Measurements from ENCODE around the gene OGT. TPM values are rescaled to one million over a fixed set of nuclear protein-coding genes. Genes with fewer than 3 reads are reported as not detected.

Gene OGT
- total RNA-seq, 1 experiment from 2014 or later: 159 TPM

DNA sequence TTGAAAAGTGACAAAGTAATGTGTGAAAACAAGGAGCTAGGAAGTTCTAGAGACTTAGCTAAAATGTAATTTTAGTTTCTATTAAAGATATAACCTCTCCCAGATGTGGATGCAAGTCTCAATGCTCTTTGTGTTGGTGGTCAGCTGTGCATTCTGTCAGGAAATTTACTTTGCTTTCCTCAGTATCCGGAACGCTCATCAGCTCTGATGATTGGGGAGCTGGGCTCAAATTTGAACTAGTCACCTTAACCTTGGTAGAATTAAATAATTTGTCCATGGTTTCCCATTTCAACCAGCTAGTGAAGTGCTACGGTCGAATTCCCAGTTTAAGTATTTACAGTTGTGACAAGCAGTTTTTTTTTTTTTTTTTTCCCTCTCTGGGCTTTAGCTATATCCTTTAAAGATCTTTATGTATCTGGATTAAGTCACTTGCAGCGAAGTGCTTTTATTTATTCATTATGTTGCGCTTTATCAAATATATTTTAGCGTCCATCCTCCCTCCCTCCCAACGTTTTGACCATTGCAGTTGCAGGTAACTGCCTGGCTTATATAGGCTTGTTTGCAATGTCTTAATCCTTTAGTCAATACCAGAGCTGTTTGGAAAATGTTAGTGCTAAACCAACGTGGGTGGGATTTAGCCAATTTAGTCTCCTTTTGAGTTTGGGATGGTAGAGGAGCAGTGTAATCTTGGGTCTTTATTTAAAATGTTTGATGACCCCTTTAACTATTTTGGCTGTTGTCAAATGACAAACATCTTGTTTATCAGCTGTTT, 2.1 kb downstream of the OGT start:
- no peak overlapping the region for H2AFZ ChIP-seq
- POLR2A ChIA-PET (ENCODE audit: unreplicated experiment): interaction anchor here (0.6 to 0.8 kb wide), 4 partner anchors 8 to 353 kb away, joined by 3 to 14 read pairs (median 8); partner anchors contain the start of gene TAF1
- CTCF ChIA-PET: interaction anchor here (0.6 kb wide), 2 partner anchors 8 to 1101 kb away, joined by 7 to 8 read pairs; no protein-coding TSS in a partner anchor
- peak overlapping the region; percentile 96 for H3K4me3 ChIP-seq
- peaks cover 9% of the 10 kb centered on the region for H3K36me3 ChIP-seq (ENCODE audit: low read depth)
- no peaks in the 10 kb centered on the region for H3K9me2 ChIP-seq (ENCODE audit: insufficient read depth)
- TF ChIP-seq, protein P1, sequence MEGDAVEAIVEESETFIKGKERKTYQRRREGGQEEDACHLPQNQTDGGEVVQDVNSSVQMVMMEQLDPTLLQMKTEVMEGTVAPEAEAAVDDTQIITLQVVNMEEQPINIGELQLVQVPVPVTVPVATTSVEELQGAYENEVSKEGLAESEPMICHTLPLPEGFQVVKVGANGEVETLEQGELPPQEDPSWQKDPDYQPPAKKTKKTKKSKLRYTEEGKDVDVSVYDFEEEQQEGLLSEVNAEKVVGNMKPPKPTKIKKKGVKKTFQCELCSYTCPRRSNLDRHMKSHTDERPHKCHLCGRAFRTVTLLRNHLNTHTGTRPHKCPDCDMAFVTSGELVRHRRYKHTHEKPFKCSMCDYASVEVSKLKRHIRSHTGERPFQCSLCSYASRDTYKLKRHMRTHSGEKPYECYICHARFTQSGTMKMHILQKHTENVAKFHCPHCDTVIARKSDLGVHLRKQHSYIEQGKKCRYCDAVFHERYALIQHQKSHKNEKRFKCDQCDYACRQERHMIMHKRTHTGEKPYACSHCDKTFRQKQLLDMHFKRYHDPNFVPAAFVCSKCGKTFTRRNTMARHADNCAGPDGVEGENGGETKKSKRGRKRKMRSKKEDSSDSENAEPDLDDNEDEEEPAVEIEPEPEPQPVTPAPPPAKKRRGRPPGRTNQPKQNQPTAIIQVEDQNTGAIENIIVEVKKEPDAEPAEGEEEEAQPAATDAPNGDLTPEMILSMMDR (conservative IDR thresholded peaks at IDR 0.05): no peak
- TF ChIP-seq EZH2 (IDR thresholded peaks at IDR 0.05; ENCODE audit: low read depth): no peak
- H3K27me3 ChIP-seq (ENCODE audit: insufficient read depth, low read depth): no peaks in the 10 kb centered on the region
- intact Hi-C loops (cut with micrococcal nuclease; ENCODE audit: unreplicated experiment): loop anchor here (10.0 kb wide), 1 partner anchor 80 kb away; no protein-coding TSS in a partner anchor
- peaks cover 70% of the 10 kb centered on the region for H3K79me2 ChIP-seq (ENCODE audit: low read depth)
- H3K27ac ChIP-seq: no peak overlapping the region
- H3K9me3 ChIP-seq (ENCODE audit: insufficient read depth, low read depth): no peaks in the 10 kb centered on the region
- H3K4me2 ChIP-seq: peak overlapping the region; percentile 84
- peaks cover 33% of the 10 kb centered on the region for H3F3A ChIP-seq (ENCODE audit: insufficient read depth, low read depth)
- no TSS peak for BruUV-seq (replicated peaks)
- H3K4me1 ChIP-seq (replicated peaks; ENCODE audit: insufficient read depth): peaks cover 28% of the 10 kb centered on the region
- DNase-seq: no peak
- H4K20me1 ChIP-seq (ENCODE audit: insufficient read depth): peaks cover 59% of the 10 kb centered on the region

- peak overlapping the region; percentile 96; the same call in 1 of the 2 replicates for H3K4me3 ChIP-seq
- no peaks in the 10 kb centered on the region for H3K9me2 ChIP-seq (ENCODE audit: insufficient read depth)
- H4K20me1 ChIP-seq (ENCODE audit: insufficient read depth): peaks cover 73% of the 10 kb centered on the region
- peaks cover 46% of the 10 kb centered on the region for H3F3A ChIP-seq (ENCODE audit: insufficient read depth, low read depth)
- intact Hi-C loops (cut with micrococcal nuclease; ENCODE audit: unreplicated experiment): loop anchor here (10.0 kb wide), 1 partner anchor 81 kb away; no protein-coding TSS in a partner anchor
- H3K9me3 ChIP-seq (ENCODE audit: insufficient read depth, low read depth): no peaks in the 10 kb centered on the region
- peaks cover 15% of the 10 kb centered on the region for H3K36me3 ChIP-seq (ENCODE audit: low read depth)
- H3K27ac ChIP-seq: no peak overlapping the region
- no peak for DNase-seq
- TF ChIP-seq, protein P1 (conservative IDR thresholded peaks at IDR 0.05): no peak
- no peak for TF ChIP-seq EZH2 (IDR thresholded peaks at IDR 0.05; ENCODE audit: low read depth)
- no peak overlapping the region for H2AFZ ChIP-seq
- POLR2A ChIA-PET (ENCODE audit: unreplicated experiment): no interaction called here
- H3K27me3 ChIP-seq (ENCODE audit: insufficient read depth, low read depth): no peaks in the 10 kb centered on the region
- peak overlapping the region; percentile 84 for H3K4me2 ChIP-seq
- H3K4me1 ChIP-seq (replicated peaks; ENCODE audit: insufficient read depth): peaks cover 37% of the 10 kb centered on the region
- no TSS peak for BruUV-seq (replicated peaks)
- CTCF ChIA-PET: no interaction called here
- H3K79me2 ChIP-seq (ENCODE audit: low read depth): peaks cover 84% of the 10 kb centered on the region
These were observed 3.4 kb downstream of the OGT start for GRCh38 chrX:71536285-71536684.

DNA sequence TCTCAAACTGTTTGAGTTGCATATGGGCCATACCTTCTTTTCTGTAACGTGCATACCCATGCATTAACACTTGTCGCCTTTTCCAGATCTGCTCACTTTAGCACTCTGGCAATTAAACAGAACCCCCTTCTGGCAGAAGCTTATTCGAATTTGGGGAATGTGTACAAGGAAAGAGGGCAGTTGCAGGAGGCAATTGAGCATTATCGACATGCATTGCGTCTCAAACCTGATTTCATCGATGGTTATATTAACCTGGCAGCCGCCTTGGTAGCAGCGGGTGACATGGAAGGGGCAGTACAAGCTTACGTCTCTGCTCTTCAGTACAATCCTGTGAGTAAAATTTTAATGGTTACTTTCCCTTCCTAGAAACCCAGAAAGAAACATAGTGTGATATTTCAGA, 4.8 kb downstream of the OGT start:
- no peak for DNase-seq
- CTCF ChIA-PET: no interaction called here
- intact Hi-C loops (cut with micrococcal nuclease; ENCODE audit: unreplicated experiment): loop anchor here (10.0 kb wide), 1 partner anchor 83 kb away; no protein-coding TSS in a partner anchor
- Histone ChIP-seq H2AFZ (no peak overlapping the region), H3K27ac (no peak overlapping the region), H3K4me1 (replicated peaks; ENCODE audit: insufficient read depth) (peaks cover 45% of the 10 kb centered on the region), H3K27me3 (ENCODE audit: insufficient read depth, low read depth) (no peaks in the 10 kb centered on the region), H3K36me3 (ENCODE audit: low read depth) (peaks cover 26% of the 10 kb centered on the region), H3K79me2 (ENCODE audit: low read depth) (peaks cover 98% of the 10 kb centered on the region), H3K9me3 (ENCODE audit: insufficient read depth, low read depth) (no peaks in the 10 kb centered on the region), H3K4me2 (peak overlapping the region; percentile 13; the same call in 1 of the 2 replicates), H3K9me2 (ENCODE audit: insufficient read depth) (no peaks in the 10 kb centered on the region), H3K4me3 (no peak overlapping the region), H4K20me1 (ENCODE audit: insufficient read depth) (peaks cover 87% of the 10 kb centered on the region), H3F3A (ENCODE audit: insufficient read depth, low read depth) (peaks cover 48% of the 10 kb centered on the region)
- TF ChIP-seq, protein P1 (conservative IDR thresholded peaks at IDR 0.05): no peak
- no peak for TF ChIP-seq EZH2 (IDR thresholded peaks at IDR 0.05; ENCODE audit: low read depth)
- no TSS peak for BruUV-seq (replicated peaks)
- POLR2A ChIA-PET (ENCODE audit: unreplicated experiment): no interaction called here
